ENCODE measurements around the gene URB2. TPM values are rescaled to one million over a fixed set of nuclear protein-coding genes. Genes with fewer than 3 reads are reported as not detected.

URB2 gene
- total and polyA plus RNA-seq, 2 donors (not counting 3 experiments of a cell fraction or from before 2014, with no cell fraction given), result 4.7 to 12.4 TPM

- FAIRE-seq (no peak), DNase-seq (ENCODE audit: low read depth, low spot score) (no peak)
- BruUV-seq (replicated peaks), result no TSS peak
- peaks cover 8% of the 10 kb centered on the region for H3K4me1 ChIP-seq (ENCODE audit: control insufficient read depth, extremely low read depth, insufficient read depth, low read length)
- H3K36me3 ChIP-seq (ENCODE audit: control insufficient read depth in 2 of 2, extremely low read depth in 1 of 2, insufficient read depth in 2 of 2, low read length in 2 of 2), result no peaks in the 10 kb centered on the region
- no peak for TF ChIP-seq JUN (IDR thresholded peaks at IDR 0.05; ENCODE audit: borderline replicate concordance, insufficient read depth, insufficient read length, low read depth)
- no peak for TF ChIP-seq MYC (IDR thresholded peaks at IDR 0.05; ENCODE audit: low read depth, low read length)
- TF ChIP-seq MAX (IDR thresholded peaks at IDR 0.05; ENCODE audit: insufficient read depth, insufficient read length), result no peak
- no peak for TF ChIP-seq POLR2AphosphoS5 (IDR thresholded peaks at IDR 0.05; ENCODE audit: insufficient read depth, low read depth, low read length)
- TF ChIP-seq EZH2 (IDR thresholded peaks at IDR 0.05; ENCODE audit: borderline replicate concordance, low read depth, low read length, severe bottlenecking), result no peak
- no peak for TF ChIP-seq GATA2 (IDR thresholded peaks at IDR 0.05; ENCODE audit: insufficient read depth, insufficient read length, low read depth, low read length)
- TF ChIP-seq FOS (IDR thresholded peaks at IDR 0.05; ENCODE audit: borderline replicate concordance, insufficient read depth, low read length), result no peak
- no peak for TF ChIP-seq CTCF (IDR thresholded peaks at IDR 0.05; ENCODE audit: extremely low read depth in 1 of 2, insufficient read depth in 1 of 2, low read depth in 1 of 2, low read length in 2 of 2)
- no peak for TF ChIP-seq POLR2A (IDR thresholded peaks at IDR 0.05; ENCODE audit: low read depth, low read length)
- no peaks in the 10 kb centered on the region for H4K20me1 ChIP-seq (replicated peaks; ENCODE audit: control insufficient read depth, extremely low read depth, insufficient read depth, low read length)
- no peak overlapping the region for H3K4me3 ChIP-seq (replicated peaks in 1 of 3; ENCODE audit: insufficient read depth in 1 of 3, low read depth in 1 of 3, low read length in 3 of 3)
- H2AFZ ChIP-seq (ENCODE audit: low read depth, low read length), result no peak overlapping the region
- H3K4me2 ChIP-seq (ENCODE audit: insufficient read depth, low read length), result no peak overlapping the region
- H3K9me1 ChIP-seq (replicated peaks; ENCODE audit: control insufficient read depth, extremely low read depth, insufficient read depth, low read length), result no peaks in the 10 kb centered on the region
- H3K9ac ChIP-seq (replicated peaks; ENCODE audit: extremely low read depth, insufficient read depth, low read length), result no peak overlapping the region
- H3K27me3 ChIP-seq (ENCODE audit: control insufficient read depth in 2 of 2, insufficient read depth in 2 of 2, low read length in 2 of 2), result no peaks in the 10 kb centered on the region
- no peaks in the 10 kb centered on the region for H3K9me3 ChIP-seq (replicated peaks; ENCODE audit: control insufficient read depth, insufficient read depth, low read length)
- ChIA-PET CTCF (interaction anchor here (2.0 kb wide), 1 partner anchor 22 kb away, joined by 5 read pairs; no protein-coding TSS in a partner anchor), POLR2A (no interaction called here)
- peaks cover 88% of the 10 kb centered on the region for H3K79me2 ChIP-seq (ENCODE audit: control insufficient read depth, insufficient read depth, low read length)
- intact Hi-C loops (cut with micrococcal nuclease), result no loop called here
- no peak overlapping the region for H3K27ac ChIP-seq (ENCODE audit: insufficient read depth, low read depth, low read length)
- dilution Hi-C loops (cut with MboI; ENCODE audit: extremely low pct_ligation_motif_present, low sequenced_read_pairs), result no loop called here
Observed at GRCh38 chr1:229620876-229621275, 5.2 kb upstream of the URB2 start.

Data from endothelial cell of umbilical vein (primary cell).